H1 (cell line): Measurements from ENCODE around the gene CXXC4. TPM values are rescaled to one million over a fixed set of nuclear protein-coding genes. Genes with fewer than 3 reads are reported as not detected.

Experiments used
- CREB1 ChIP-seq: IDR thresholded peaks from 2 replicates; pipeline ENCODE4 v1.6.1; 2012; ENCODE audit warnings: inconsistent platforms
- RBBP5 ChIP-seq: IDR thresholded peaks from 2 replicates; pipeline ENCODE4 v1.7.1; 2012; ENCODE audit warnings: low read depth, mild to moderate bottlenecking, inconsistent platforms, low read length, moderate library complexity, borderline replicate concordance
- TCF12 ChIP-seq: IDR thresholded peaks from 2 replicates; pipeline ENCODE4 v1.6.1; 2011; ENCODE audit warnings: low read depth, mild to moderate bottlenecking, low read length
- polyA plus RNA-seq, 7 experiments: library from polyadenylated mRNA; depleted of rRNA in 3 of 7; stranded (reverse) in 5 of 7; unstranded in 2 of 7; fragments of >200 nt in 5 of 7; fragments of 200-250 nt in 2 of 7; gene quantifications; 1 replicate in 5 of 7; 2 replicates in 1 of 7; 4 replicates in 1 of 7; pipeline versions ENCODE4 v1.2.1 to v1.2.3, GENCODE V29; 2011 to 2013; ENCODE audit warnings: missing spikeins in 2 of 7, mixed read lengths in 2 of 7
- total RNA-seq: library from RNA; stranded (reverse); fragmentation: NEBNext Ultra II Directional; extraction: Animal tissue kit (Norgen Biotek cat#: 25700); gene quantifications from 2 replicates; pipeline ENCODE4 v1.2.1, GENCODE V29; 2021
- TF ChIP-seq, protein P1 (sequence below): fragments of 300-600 bp; sonication (generic); IDR thresholded peaks from 2 replicates; pipeline ENCODE4 v1.7.1; 2012; ENCODE audit warnings: low read length, moderate library complexity, mild to moderate bottlenecking, inconsistent platforms; ENCODE audit not compliant: insufficient replicate concordance

The CXXC4 gene
- total and polyA plus RNA-seq, 2 of the 8 experiments (the other 6 are each of a cell fraction or from before 2014, with no cell fraction given) = 1.3 to 1.8 TPM

- TF ChIP-seq, protein P1, sequence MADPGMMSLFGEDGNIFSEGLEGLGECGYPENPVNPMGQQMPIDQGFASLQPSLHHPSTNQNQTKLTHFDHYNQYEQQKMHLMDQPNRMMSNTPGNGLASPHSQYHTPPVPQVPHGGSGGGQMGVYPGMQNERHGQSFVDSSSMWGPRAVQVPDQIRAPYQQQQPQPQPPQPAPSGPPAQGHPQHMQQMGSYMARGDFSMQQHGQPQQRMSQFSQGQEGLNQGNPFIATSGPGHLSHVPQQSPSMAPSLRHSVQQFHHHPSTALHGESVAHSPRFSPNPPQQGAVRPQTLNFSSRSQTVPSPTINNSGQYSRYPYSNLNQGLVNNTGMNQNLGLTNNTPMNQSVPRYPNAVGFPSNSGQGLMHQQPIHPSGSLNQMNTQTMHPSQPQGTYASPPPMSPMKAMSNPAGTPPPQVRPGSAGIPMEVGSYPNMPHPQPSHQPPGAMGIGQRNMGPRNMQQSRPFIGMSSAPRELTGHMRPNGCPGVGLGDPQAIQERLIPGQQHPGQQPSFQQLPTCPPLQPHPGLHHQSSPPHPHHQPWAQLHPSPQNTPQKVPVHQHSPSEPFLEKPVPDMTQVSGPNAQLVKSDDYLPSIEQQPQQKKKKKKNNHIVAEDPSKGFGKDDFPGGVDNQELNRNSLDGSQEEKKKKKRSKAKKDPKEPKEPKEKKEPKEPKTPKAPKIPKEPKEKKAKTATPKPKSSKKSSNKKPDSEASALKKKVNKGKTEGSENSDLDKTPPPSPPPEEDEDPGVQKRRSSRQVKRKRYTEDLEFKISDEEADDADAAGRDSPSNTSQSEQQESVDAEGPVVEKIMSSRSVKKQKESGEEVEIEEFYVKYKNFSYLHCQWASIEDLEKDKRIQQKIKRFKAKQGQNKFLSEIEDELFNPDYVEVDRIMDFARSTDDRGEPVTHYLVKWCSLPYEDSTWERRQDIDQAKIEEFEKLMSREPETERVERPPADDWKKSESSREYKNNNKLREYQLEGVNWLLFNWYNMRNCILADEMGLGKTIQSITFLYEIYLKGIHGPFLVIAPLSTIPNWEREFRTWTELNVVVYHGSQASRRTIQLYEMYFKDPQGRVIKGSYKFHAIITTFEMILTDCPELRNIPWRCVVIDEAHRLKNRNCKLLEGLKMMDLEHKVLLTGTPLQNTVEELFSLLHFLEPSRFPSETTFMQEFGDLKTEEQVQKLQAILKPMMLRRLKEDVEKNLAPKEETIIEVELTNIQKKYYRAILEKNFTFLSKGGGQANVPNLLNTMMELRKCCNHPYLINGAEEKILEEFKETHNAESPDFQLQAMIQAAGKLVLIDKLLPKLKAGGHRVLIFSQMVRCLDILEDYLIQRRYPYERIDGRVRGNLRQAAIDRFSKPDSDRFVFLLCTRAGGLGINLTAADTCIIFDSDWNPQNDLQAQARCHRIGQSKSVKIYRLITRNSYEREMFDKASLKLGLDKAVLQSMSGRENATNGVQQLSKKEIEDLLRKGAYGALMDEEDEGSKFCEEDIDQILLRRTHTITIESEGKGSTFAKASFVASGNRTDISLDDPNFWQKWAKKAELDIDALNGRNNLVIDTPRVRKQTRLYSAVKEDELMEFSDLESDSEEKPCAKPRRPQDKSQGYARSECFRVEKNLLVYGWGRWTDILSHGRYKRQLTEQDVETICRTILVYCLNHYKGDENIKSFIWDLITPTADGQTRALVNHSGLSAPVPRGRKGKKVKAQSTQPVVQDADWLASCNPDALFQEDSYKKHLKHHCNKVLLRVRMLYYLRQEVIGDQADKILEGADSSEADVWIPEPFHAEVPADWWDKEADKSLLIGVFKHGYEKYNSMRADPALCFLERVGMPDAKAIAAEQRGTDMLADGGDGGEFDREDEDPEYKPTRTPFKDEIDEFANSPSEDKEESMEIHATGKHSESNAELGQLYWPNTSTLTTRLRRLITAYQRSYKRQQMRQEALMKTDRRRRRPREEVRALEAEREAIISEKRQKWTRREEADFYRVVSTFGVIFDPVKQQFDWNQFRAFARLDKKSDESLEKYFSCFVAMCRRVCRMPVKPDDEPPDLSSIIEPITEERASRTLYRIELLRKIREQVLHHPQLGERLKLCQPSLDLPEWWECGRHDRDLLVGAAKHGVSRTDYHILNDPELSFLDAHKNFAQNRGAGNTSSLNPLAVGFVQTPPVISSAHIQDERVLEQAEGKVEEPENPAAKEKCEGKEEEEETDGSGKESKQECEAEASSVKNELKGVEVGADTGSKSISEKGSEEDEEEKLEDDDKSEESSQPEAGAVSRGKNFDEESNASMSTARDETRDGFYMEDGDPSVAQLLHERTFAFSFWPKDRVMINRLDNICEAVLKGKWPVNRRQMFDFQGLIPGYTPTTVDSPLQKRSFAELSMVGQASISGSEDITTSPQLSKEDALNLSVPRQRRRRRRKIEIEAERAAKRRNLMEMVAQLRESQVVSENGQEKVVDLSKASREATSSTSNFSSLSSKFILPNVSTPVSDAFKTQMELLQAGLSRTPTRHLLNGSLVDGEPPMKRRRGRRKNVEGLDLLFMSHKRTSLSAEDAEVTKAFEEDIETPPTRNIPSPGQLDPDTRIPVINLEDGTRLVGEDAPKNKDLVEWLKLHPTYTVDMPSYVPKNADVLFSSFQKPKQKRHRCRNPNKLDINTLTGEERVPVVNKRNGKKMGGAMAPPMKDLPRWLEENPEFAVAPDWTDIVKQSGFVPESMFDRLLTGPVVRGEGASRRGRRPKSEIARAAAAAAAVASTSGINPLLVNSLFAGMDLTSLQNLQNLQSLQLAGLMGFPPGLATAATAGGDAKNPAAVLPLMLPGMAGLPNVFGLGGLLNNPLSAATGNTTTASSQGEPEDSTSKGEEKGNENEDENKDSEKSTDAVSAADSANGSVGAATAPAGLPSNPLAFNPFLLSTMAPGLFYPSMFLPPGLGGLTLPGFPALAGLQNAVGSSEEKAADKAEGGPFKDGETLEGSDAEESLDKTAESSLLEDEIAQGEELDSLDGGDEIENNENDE = no peak
- TF ChIP-seq RBBP5 (no peak), TCF12 (no peak), CREB1 (no peak)
Observed at GRCh38 chr4:104449537-104449936, 45.2 kb downstream of the CXXC4 start (continued).
